HG02678 (cell line): ENCODE measurements around the gene RTN3.
"Not testable (repeated sequence)": the region's sequence is repeated elsewhere in the genome, so short reads cannot be mapped to it uniquely, and the experiment has no call there.

Source experiments
- ATAC-seq: cut with Tn5 transposase; IDR thresholded peaks from one replicate; pipeline ENCODE4 v1.9.1; 2021; ENCODE audit warnings: mild to moderate bottlenecking, moderate library complexity; ENCODE audit not compliant: unreplicated experiment

RTN3 gene

GRCh38 chr11:63682066-63683021 is 1.0 kb downstream of the RTN3 start:
- ATAC-seq: no peak

GRCh38 chr11:63683133-63683991 is 2.1 kb downstream of the RTN3 start:
- no peak for ATAC-seq

DNA sequence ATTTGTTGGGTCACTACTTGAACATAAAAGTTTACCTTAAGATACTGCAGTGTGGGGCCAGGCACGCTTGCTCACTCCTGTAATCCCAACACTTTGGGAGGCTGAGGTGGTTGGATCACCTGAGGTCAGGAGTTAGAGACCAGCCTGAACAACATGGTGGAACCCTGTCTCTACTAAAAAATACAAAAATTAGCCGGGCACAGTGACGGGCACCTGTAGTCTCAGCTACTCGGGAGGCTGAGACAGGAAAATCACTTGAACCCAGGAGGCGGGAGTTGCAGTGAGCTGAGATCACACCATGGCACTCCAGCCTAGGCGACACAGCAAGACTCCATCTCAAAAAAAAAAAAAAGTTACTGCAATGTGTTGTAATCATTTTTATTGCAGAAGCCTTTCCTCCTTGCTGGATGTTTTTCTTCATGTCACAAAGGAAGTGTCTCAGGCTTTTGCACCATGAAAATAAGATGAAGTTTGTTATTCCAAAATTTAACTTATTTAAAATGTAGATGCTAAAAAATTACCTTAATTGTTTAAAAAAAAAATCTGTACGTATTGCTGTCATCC is 3.9 kb downstream of the RTN3 start:
- not testable (repeated sequence) for ATAC-seq

DNA sequence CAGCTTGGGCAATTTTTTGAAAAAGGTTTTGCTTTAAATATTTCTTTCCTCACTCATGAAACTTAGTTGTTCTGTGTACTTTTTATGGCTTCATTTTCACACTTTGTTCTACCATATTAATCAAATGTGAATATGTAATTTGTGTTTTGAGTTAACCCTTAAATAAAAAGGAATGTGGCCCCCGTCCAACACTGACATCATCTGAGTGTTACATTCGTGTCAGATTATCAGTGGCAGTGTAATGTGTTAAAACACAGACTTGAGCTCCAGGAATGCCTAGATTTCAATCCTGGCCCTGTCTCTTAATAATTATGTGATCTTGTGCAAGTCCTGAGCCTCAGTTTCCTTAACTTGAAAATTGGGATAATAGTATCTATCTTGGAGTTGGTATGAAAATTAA is 5.6 kb downstream of the RTN3 start:
- ATAC-seq: no peak

DNA sequence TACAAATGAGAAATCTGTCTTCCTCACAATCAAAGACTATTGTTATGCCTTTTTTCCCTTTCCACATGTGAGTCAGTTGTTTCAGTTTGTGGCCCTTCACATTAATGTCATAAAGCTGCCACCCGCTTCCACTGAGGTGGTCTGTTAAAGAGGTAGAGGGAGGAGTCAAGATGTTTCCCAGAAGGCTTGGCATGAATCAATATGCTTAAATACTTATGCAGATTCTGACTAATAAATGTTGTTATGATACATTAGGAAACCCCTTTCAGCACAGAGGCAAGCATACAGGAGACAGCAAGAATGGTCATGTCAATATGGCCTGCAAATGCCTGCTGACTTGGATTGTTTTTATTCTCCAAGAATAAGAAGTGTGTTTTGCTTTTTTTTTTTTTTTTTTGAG is 6.5 kb downstream of the RTN3 start:
- no peak for ATAC-seq

GRCh38 chr11:63694596-63694995 is 13.3 kb downstream of the RTN3 start:
- ATAC-seq: no peak

DNA sequence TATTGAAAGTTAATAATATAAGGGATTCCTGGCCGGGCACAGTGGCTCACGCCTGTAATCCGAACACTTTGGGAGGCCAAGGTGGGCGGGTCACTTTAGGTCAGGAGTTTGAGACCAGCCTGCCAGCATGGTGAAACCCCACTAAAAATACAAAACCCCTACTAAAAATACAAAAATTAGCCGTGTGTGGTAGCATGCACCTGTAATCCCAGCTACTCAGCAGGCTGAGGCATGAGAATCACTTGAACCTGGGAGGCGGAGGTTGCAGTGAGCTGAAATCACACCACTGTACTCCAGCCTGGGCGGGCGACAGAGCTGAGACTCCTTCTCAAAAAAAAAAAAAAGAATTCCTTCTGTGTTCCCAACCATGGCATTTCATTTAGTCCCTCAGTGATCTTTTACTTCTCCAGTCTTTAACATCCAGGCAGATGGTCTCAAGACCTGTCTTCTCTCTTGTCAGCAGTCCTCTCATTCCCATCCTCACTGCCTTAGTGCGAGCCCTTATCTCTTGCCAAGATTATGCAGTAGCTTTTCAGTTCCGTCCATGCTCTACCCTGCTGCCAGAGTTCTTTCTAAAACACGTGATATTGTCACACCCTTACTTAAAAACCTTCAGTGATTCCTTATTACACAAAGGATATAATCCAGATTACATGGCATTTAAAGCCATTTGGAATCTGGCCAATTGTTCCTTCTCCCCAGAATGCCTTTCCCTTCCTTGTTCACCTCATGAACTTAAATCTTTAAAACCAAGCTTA is 17.9 kb downstream of the RTN3 start:
- no peak for ATAC-seq

GRCh38 chr11:63699896-63700295 is 18.6 kb downstream of the RTN3 start:
- ATAC-seq: no peak

- no peak for ATAC-seq
Observed at GRCh38 chr11:63705526-63705925, 24.2 kb downstream of the RTN3 start.

DNA sequence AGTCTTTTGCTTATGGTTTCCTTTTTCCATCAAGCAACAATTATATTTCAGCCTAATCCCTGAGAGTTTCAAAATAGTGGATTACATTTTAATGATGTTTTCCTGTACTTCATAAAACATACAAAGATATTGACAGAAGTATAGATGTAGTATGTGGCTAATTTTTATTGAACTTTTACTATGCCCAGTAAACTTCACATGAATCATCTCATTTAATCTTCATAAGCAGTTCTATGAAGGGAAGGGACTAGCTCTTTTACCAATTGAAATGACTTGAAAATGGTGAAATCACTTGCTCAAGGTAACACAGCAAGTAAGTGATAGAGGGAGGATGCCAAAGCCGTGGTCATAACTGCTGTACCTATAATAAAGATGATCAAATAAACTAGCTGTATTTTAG is 27.5 kb downstream of the RTN3 start:
- ATAC-seq: no peak

- no peak for ATAC-seq
Observed at GRCh38 chr11:63709336-63709884, 28.1 kb downstream of the RTN3 start.

DNA sequence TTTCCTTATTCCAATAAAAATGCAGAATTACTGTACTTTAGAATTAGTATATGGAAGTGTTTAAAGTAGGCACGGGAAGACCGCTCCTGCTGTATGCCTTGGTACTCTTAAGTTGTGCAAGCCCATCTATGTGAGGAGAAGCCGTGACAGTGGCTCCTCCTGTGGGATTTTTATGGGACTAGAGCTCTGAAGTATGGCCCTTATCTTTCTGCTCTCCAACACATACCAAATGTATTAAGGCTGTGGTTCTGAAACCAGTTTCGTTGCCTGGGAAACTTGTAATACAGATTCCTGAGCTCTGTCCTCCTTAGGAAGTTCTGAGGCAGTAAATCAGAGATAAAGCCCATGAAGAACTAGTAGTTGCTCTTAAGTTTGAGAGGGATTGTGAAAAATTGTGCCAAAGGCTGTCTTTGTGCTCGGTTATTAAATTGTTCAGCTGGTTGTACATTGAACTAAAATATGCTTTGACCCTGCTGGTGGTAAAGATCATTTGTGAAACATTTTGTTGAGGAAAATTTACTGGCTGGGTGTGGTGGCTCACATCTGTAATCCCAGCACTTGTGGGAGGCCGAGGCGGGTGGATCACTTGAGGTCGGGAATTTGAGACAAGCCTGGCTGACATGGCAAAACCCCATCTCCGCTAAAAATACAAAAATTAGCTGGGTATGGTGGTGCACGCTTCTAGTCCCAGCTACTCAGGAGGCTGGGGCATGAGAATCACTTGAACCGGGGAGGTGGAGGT is 29.3 kb downstream of the RTN3 start:
- no peak for ATAC-seq

- ATAC-seq: no peak
Observed at GRCh38 chr11:63711838-63712237, 30.5 kb downstream of the RTN3 start.

- no peak for ATAC-seq
Observed at GRCh38 chr11:63713766-63714165, 32.5 kb downstream of the RTN3 start.

- no peak for ATAC-seq
Observed at GRCh38 chr11:63716046-63716445, 34.7 kb downstream of the RTN3 start.

DNA sequence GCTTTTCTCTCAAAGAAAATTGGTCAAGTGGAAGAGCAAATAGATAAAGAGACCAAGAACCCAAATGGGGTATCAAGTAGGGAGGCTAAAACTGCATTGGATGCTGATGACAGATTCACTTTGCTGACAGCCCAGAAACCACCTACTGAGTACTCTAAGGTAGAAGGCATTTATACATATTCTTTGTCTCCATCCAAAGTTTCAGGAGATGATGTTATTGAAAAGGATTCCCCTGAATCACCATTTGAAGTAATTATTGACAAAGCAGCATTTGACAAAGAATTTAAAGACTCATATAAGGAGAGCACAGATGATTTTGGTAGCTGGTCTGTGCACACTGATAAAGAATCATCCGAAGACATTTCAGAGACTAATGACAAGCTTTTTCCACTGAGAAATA is 37.7 kb downstream of the RTN3 start:
- ATAC-seq: no peak

DNA sequence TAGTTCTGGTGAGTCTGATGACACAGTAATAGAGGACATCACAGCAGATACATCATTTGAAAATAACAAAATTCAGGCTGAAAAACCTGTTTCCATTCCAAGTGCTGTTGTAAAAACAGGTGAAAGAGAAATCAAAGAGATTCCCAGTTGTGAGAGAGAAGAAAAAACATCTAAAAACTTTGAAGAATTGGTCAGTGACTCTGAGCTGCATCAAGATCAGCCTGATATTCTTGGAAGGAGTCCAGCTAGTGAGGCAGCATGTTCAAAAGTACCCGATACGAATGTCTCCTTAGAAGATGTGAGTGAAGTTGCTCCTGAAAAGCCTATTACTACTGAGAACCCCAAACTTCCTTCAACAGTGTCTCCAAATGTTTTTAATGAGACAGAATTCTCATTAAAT is 38.7 kb downstream of the RTN3 start:
- ATAC-seq: no peak

- ATAC-seq: no peak
Observed at GRCh38 chr11:63720611-63721010, 39.3 kb downstream of the RTN3 start.

DNA sequence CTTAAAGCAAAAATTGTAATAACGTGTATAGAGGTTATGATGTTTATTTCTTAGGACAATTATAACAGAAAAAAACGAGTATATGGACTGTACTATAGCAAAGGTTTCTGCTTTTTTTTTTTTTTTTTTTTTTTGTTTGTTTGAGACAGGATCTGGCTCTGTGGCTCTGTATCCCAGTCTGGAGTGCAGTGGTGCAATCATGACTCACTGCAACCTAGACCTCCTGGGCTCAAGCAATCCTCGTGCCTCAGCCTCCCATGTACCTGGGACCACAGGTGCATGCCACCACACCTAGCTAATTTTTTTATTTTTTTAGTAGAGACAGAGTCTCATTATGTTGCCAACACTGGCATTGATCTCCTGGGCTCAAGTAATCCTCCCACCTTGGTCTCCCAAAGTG is 48.0 kb downstream of the RTN3 start:
- no peak for ATAC-seq

DNA sequence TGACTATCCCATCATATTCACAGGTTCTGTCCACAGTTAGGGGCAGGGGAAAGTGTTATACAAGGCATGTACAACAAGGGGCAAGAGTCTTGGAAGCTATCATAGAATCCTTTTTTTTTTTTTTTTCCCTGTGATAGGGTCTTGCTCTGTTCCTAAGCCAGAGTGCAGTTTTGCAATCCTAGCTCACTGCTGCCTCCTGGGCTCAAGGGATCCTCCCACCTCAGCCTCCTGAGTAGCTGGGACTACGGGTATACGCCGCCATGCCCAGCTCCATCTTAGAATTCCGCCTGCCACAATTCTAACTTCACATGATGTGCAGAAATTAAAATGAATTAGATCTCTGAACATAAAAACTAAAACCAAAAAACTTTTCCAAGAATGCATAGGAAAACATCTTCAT is 55.6 kb downstream of the RTN3 start:
- ATAC-seq: no peak
